RWPE2 (cell line): ENCODE data around the gene SERPINB2.
A peak's percentile ranks its signal among the peaks of the same experiment; 100 is the strongest.

Source experiments
- ATAC-seq: fragments of 200-7000 bp; cut with Tn5 transposase; 3 replicates; pipeline ENCODE4 v1.9.1; 2021; ENCODE audit warnings: low read depth
- DNase-seq: peaks from one replicate; pipeline ENCODE4 v3.0.0-alpha.2; 2020; ENCODE audit warnings: low spot score
- H3K27ac ChIP-seq: fragments of 450-650 bp; 2 replicates; pipeline ENCODE4 v1.5.1; 2017; ENCODE audit warnings: mild to moderate bottlenecking; ENCODE audit not compliant: poor library complexity, severe bottlenecking
- H3K27me3 ChIP-seq: fragments of 250-450 bp; sonication (Bioruptor Pico); 2 replicates; pipeline ENCODE4 v1.5.1; 2021; ENCODE audit warnings: mild to moderate bottlenecking, moderate library complexity; ENCODE audit not compliant: insufficient read depth, poor library complexity, severe bottlenecking
- H3K36me3 ChIP-seq: fragments of 250-450 bp; sonication (Bioruptor Pico); 2 replicates; pipeline ENCODE4 v1.5.1; 2020; ENCODE audit warnings: low read depth, mild to moderate bottlenecking, moderate library complexity
- H3K4me1 ChIP-seq: fragments of 250-450 bp; sonication (Bioruptor Pico); 2 replicates; pipeline ENCODE4 v1.5.1; 2021; ENCODE audit warnings: mild to moderate bottlenecking, moderate library complexity; ENCODE audit not compliant: insufficient read depth, poor library complexity, severe bottlenecking
- H3K4me3 ChIP-seq: fragments of 250-450 bp; sonication (Bioruptor Pico); 2 replicates; pipeline ENCODE4 v1.5.1; 2021; ENCODE audit warnings: mild to moderate bottlenecking, moderate library complexity; ENCODE audit not compliant: severe bottlenecking
- H3K9me3 ChIP-seq: fragments of 250-450 bp; sonication (Bioruptor Pico); 2 replicates; pipeline ENCODE4 v1.5.1; 2021; ENCODE audit warnings: mild to moderate bottlenecking, moderate library complexity; ENCODE audit not compliant: severe bottlenecking
- CTCF ChIP-seq: fragments of 450-650 bp; IDR thresholded peaks from one replicate; pipeline ENCODE4 v1.5.1; 2017; ENCODE audit warnings: mild to moderate bottlenecking, moderate library complexity; ENCODE audit not compliant: poor library complexity, severe bottlenecking

Gene SERPINB2

GRCh38 chr18:63850020-63850419 lies 37.5 kb upstream of the SERPINB2 start:
- Histone ChIP-seq H3K36me3 (no peaks in the 10 kb centered on the region), H3K27ac (no peak overlapping the region), H3K9me3 (no peaks in the 10 kb centered on the region), H3K4me3 (no peak overlapping the region), H3K27me3 (no peaks in the 10 kb centered on the region), H3K4me1 (peaks cover 11% of the 10 kb centered on the region)
- peak; percentile 84 for TF ChIP-seq CTCF
- no peak for DNase-seq
- ATAC-seq: peak; percentile 89

- no peak for DNase-seq
- ATAC-seq: 0 out of 3 replicates have a peak, but pooled peaks have one; percentile 49
- TF ChIP-seq CTCF: no peak
These were observed 36.9 kb upstream of the SERPINB2 start for GRCh38 chr18:63850636-63851035.

GRCh38 chr18:63858456-63858855 lies 29.0 kb upstream of the SERPINB2 start:
- Histone ChIP-seq H3K4me1 (no peaks in the 10 kb centered on the region), H3K27ac (no peak overlapping the region), H3K36me3 (no peaks in the 10 kb centered on the region), H3K27me3 (no peaks in the 10 kb centered on the region), H3K9me3 (no peaks in the 10 kb centered on the region), H3K4me3 (no peak overlapping the region)
- ATAC-seq (no peak), DNase-seq (no peak)
- TF ChIP-seq CTCF: no peak

More at GRCh38 chr18:63850636-63851035, 36.9 kb upstream of the SERPINB2 start:
- Histone ChIP-seq H3K4me3 (no peak overlapping the region), H3K27ac (no peak overlapping the region), H3K9me3 (no peaks in the 10 kb centered on the region), H3K4me1 (peaks cover 11% of the 10 kb centered on the region), H3K27me3 (no peaks in the 10 kb centered on the region), H3K36me3 (no peaks in the 10 kb centered on the region)

GRCh38 chr18:63859781-63860475 lies 27.6 kb upstream of the SERPINB2 start:
- Histone ChIP-seq H3K27me3 (no peaks in the 10 kb centered on the region), H3K4me3 (no peak overlapping the region), H3K9me3 (no peaks in the 10 kb centered on the region), H3K27ac (no peak overlapping the region), H3K4me1 (no peaks in the 10 kb centered on the region), H3K36me3 (no peaks in the 10 kb centered on the region)
- ATAC-seq (no peak), DNase-seq (no peak)
- no peak for TF ChIP-seq CTCF

- H3K4me1 ChIP-seq: no peaks in the 10 kb centered on the region
- no peaks in the 10 kb centered on the region for H3K36me3 ChIP-seq
- H3K27ac ChIP-seq: no peak overlapping the region
- no peak for ATAC-seq
- no peak for DNase-seq
- no peaks in the 10 kb centered on the region for H3K27me3 ChIP-seq
- no peaks in the 10 kb centered on the region for H3K9me3 ChIP-seq
- no peak for TF ChIP-seq CTCF
- no peak overlapping the region for H3K4me3 ChIP-seq
These were observed 27.0 kb upstream of the SERPINB2 start for GRCh38 chr18:63860531-63860930.
